Measurements from ENCODE around the gene GLRA1.
"Not testable (repeated sequence)": the region's sequence is repeated elsewhere in the genome, so short reads cannot be mapped to it uniquely, and the experiment has no call there.

GLRA1 gene

DNA sequence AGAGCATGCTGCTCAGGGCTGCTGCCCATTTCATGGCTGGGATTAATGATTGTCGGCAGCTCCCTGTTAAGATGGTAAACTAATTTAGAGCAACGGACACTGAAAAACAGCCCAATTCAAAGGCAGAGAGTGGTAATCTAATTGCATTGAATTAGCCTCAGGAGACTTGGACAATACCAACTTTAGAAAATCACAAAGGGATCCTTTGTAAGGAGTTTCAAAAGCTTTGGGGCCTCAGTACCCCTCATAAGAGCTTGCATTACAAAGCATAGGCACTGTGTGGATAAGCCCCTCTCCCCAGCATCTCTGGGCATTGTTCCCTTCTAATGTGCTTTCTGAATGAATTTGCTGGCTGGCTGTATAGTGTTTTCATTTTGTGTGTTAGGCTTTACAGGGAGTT, 6.7 kb downstream of the GLRA1 start:
- DNase-seq (ENCODE audit: low read depth in 3 of 3): no peak

DNA sequence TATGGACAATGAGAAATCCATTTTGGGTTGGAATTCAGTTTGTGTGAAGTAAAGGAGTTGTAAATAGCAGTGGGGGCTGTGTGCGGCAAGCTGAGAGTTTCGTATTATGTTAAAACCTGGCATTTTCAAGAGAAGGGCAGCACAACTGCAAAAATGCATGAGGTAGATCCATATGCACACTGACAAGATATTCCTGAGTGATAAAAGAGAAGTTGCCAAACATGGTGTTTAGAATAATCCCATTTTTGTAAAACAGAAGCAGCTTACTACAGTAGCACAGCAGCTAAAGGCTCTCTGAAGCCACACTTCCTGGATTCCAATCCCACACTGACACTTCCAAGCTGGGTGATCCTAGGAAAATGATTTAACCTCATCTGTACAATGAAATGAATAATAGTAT, 11.2 kb downstream of the GLRA1 start:
- no peak for DNase-seq (ENCODE audit: low read depth in 3 of 3)

DNA sequence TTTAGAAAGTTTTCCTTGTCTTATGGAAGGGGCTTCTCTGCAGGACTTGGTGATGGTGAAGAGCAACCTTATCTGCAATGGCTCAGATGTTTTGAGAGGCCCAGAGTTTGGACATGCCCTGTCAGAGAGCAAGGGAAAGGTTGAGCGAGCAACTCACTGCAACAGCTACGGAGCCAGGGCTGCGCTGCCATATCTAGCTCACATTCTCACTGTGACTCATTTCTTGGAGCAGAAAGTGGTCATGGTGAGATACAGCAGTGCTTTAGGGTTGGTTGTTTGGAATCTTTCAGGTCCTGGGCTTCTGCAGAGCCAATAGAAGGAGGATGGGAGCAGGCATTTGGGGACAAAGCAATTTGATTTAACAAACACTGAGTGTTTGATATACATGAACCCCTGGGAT, 12.3 kb downstream of the GLRA1 start:
- no peak for DNase-seq (ENCODE audit: low read depth in 3 of 3)

DNA sequence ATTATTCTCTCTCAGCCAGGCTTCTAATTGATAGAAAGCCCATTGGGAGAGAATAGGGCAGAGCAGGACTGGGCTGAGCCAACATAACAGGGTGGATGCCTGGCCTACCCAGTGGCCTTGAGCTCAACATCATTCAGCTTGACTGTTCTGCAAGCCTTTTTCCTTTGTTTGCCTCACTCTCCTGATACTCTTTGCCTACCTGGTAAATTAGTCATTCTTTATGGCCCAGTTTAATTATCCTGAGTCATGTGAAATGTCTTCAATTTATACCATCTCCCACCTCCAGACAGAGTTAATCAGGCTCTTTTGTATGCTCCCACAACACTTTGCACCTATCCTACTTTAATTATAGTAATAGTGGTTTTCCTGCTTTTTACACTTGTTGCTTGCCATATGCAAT, 13.6 kb downstream of the GLRA1 start:
- DNase-seq (ENCODE audit: low read depth in 3 of 3): no peak

DNA sequence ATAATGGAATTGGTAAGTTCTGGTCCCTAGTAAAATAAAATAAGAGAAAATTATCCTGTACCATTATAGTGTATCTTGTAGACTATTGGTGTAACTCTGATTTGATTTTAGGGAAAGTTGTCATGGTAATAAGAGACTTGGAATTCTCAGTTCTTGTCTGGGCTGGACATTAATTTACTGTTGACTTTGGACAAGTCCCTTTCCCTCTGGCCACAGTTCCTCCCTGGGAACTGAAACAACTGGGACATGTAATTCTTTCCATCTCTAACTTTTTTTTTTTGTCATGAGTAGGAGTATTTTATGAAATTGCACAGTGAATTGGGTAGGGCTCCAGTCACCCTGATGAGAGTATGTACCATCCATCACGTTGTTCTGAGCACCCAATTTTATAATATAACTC, 15.0 kb downstream of the GLRA1 start:
- no peak for DNase-seq (ENCODE audit: low read depth in 3 of 3)

DNA sequence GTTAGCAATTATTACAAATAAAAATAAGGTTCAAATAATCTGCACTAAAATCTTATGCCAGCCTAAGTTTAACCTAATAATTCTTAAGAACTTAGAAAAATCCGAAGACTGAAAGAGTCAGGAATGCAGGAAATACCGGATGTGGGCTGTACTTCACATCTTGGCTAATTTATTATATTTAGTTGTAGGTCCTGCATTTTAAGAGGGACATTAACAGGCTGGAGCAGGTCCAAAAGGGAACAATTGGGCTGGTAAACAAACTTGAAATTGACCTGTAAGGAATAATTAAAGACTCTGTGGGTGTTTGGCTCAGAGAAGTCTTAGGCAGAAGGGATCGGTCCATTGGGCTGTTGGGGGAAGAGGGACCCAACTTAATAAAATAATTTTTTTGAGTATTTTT, 18.4 kb downstream of the GLRA1 start:
- no peak for DNase-seq (ENCODE audit: low read depth in 3 of 3)

DNA sequence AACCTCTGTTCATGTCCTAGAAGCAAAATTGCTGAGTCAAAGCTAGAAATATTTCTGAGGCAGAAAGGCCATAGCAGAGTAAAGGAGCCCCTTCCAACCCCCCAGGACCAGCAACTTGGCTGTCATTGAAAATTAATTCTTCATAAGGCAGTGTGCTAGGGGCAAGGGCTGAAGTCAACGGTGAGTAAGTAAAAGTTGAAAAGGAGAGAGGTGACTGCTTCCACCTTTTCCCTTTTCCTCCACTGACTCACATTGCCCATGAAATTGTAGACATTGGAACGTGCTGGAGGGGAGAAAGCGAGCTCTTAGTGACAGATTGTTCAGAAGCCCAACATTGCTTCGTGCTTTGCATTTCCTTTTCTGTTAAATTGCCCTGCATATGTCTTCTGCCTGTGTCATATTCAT, 19.1 kb downstream of the GLRA1 start:
- DNase-seq (ENCODE audit: low read depth in 3 of 3): no peak

DNA sequence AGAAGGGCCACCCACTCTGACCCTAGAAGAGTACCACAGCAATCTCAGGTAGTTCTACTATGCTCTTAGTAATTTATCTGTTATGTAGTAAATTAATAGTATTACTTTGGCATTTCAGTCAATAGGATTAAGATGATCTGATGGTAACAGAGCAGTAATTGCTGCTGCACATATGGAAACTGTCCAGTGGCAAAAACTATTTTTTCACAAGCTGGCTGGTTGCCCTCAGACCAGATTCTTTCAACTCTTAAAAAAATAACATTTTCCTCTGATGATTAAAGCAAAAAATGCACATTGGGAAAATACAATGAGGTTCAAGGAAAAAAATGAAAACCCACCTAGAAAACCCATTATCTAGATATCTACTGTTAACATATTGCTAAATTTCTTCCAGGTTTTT, 19.7 kb downstream of the GLRA1 start:
- no peak for DNase-seq (ENCODE audit: low read depth in 3 of 3)

DNA sequence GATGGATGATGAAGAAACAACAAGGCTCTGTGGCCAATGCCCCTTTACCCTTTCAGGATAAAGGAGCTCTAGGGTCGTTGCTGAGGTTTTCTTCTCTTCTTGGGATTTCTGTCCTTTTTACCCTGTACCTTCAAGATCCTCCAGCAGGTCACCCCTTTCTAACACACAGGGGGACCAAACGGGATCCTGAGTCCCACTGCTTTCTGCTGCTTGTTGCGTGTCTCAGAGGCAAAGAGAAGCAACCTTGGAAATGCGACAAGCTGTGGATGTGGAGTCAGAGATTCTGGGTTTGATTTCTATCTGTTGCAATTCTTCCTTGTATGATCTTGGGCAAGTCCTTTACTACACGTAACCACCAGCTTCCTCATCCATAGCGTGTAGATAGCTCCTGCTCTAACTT, 20.5 kb downstream of the GLRA1 start:
- no peak for DNase-seq (ENCODE audit: low read depth in 3 of 3)

DNA sequence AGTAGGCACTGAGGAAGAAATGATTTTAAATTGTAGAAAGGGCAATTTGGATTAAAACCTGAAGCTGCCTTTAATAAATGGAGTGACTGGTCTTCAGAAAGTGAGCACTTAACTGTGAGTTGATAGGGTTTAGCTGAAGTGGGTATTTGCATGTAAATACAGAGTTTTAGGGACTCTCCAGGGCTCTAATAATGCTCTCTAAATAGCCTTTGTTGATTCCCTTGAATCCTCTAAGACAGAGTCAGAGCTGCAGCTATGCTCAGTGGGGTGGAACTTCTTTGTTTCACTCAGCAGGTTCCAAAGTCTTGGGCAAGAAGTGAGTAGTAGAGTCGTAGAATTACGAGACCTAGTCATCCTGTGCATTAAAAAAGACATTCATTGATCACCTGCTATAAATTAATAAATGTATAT, 21.4 kb downstream of the GLRA1 start:
- DNase-seq (ENCODE audit: low read depth in 3 of 3): no peak

DNA sequence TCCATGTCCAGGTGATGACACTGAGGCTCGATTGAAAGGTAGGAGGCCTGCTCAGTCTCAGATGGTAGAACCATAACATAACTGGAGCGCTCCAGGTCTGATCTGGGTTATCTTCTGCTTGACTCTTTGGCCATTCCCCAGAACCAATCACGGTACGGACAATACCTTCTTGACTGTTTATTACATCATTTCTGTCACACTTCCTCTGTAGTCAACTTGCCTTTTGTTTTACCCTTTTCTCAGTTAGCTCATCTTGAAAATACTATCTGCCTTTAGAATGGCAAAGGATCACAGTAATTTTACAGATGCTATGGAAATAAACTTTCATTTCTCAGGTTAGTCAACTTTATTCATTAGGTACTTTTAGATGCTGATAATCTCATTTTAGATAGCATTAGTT, 22.4 kb downstream of the GLRA1 start:
- no peak for DNase-seq (ENCODE audit: low read depth in 3 of 3)

DNA sequence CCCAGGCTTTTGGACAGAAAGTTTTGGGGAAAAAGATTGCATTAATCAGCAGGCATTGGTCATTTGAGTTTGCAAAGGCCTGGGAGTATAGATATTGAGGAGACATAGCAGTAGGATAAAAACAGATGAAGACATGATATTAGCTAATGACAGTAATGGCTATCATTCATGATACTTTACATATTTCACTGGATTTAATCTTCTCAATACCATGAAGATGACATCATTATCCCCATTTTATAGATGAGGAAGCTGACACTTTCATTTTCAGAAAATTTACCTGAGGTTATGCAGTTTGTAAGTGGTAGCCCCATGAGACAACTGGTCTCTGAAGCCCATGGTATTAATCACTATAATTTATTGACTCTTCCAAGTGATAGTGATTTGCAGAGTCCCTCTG, 23.0 kb downstream of the GLRA1 start:
- DNase-seq (ENCODE audit: low read depth in 3 of 3): no peak

DNA sequence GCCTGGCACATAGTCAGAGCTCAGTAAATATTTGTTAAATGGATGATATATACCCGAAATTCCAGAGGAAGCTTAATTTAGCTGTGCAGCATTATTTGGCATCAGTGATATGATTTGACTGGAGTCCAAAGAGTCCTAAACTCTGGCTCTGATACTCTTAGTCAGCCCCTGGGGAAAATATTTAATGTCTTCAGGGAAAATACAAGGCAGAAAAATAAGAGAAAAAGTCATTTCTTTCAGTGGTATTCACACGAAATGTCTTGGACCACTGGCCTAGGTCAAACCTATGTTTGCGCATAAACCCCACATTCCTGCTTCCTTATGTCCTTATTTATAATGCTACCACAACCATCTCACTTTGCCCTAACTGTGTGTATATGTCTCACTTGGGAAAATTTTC, 23.8 kb downstream of the GLRA1 start:
- no peak for DNase-seq (ENCODE audit: low read depth in 3 of 3)

DNA sequence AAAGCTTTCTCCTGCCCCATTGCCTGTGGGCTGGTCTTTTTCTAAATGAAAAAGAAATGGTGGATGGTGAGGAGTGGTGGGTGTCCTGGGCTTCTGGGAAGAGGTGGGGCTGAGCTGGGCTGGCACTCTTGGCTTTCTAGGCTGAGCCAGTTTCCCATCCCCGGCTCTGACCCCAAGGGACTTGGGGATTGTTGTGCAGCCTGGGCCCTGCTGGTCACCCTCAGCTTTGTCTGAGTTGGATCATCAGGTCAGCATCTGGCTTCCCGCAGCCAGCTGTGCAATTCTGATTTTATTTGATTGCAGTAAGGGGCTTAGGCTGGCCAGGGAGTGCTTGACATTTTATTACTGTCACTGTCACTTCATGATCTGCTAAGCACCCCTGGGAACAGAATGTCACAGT, 25.3 kb downstream of the GLRA1 start:
- DNase-seq (ENCODE audit: low read depth in 3 of 3): no peak

DNA sequence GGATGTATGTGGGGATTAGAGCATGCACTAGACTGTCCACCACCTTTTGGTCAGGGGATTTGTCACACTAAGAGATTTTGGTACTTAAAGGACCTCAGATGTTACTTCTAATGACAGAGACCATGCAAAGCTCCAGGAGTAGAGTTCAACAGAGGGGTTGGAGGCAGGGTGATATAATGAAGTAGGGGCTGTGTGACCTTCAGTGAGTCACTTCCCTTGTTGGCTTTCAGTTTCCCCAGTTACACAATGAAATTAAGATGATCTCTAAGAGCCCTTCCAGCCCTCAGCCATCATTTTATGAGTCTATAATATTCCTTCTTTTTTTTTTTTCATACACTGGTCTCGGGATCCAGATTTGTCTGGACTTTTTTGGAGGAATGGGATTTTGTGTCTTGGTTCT, 26.8 kb downstream of the GLRA1 start:
- no peak for DNase-seq (ENCODE audit: low read depth in 3 of 3)

DNA sequence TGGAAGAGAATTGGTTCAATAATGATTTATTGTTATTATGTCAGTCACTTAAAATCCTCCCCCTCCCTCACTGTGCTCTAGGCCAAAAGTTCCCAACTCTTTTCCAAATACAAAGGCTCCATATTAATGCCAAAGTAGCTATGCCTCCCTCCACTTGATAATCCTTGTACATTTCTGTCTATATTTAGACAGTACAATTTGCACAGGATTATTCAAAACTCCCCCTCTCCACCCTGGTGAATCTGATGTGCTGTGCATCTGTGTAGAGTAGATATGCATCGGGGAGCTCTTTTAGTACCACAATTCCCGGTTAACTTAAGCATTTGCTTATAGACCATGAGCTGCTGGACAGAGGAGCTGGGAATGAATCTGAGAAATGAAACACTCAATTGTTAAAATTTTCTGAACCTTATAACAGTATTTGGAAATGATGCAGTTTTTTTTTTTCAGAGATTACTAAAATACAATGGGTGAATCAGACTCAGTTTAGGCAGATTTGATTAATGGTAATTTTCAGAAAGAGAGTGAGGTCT, 27.6 kb downstream of the GLRA1 start:
- DNase-seq (ENCODE audit: low read depth in 3 of 3): no peak

DNA sequence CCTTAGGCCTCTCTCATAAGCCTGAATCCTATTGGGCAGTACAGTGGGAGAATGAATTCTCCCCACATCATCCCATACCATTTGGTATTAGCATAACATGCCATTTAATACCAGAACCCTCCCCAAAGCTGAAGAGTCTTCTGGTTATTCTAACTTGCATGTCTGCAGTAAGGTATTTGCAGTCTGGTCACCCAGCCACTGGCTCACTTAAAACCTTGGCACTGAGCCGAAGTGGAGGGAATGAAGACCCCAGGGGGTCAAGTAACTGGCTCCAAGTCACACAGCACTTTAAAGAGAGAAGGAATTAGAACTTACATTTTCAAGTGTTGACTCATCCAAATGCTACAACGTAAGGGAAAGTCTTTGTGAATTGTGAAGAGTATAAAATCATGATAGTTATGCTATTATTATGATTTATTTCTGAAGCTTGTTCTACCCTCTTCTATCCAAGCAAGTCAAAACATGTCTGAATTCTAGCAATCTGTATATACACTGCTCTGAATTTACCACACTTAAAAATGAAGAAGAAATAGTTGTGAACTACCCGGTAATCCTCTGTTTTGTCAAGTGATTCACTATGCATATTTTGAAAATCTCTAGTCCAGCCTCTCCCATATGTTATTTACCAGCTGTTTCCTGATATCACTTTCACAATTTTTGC, 28.5 kb downstream of the GLRA1 start:
- DNase-seq (ENCODE audit: low read depth in 3 of 3): no peak

DNA sequence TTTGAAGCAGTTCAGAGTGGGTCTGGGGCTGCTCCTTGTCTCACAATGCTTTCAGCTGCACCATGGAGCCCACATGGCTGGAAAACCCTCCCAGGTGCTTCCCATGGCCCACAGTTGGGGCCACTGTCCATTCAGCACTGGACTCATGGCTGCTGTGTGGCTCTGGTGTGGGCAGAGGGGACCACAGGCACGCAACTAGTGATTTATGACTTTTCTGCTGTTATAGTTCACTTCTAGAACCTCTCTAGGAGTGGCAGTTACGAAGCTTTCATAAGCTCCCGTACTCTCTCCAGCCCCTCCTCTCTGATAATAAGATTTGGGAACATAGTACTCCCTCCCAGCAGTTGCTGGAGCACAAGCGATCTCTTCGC, 29.0 kb downstream of the GLRA1 start:
- DNase-seq (ENCODE audit: low read depth in 3 of 3): no peak

DNA sequence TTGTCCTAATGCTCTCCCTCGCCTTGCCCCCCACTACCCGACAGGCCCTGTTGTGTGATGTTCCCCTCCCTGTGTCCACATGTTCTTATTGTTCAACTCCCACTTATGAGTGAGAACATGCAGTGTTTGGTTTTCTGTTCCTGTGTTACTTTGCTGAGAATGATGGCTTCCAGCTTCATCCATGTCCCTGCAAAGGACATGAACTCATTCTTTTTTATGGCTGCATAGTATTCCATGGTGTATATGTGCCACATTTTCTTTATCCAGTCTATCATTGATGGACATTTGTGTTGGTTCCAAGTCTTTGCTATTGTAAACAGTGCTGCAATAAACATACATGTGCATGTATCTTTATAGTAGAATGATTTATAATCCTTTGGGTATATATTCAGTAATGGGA, 31.2 kb downstream of the GLRA1 start:
- DNase-seq (ENCODE audit: low read depth in 3 of 3): not testable (repeated sequence)

DNA sequence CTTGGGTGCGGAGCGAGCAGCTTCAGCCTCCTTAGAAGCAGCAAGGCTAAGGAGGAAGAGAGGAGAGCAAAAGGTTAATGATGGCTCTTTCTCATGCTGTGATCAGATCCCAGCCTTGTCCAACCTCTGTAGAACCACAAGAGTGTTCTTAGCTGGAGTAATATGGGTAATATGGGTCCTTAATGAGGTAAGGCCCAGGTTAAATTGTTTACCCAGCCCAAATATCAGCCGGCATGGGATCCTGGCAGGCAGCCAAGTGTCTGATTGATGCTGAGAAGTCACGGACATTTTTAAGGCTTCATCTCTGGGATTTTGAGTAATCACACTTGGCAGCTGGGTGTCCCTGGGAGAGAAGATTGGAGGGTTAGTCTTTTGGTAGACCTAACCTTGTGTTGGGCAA, 32.3 kb downstream of the GLRA1 start:
- no peak for DNase-seq (ENCODE audit: low read depth in 3 of 3)

DNA sequence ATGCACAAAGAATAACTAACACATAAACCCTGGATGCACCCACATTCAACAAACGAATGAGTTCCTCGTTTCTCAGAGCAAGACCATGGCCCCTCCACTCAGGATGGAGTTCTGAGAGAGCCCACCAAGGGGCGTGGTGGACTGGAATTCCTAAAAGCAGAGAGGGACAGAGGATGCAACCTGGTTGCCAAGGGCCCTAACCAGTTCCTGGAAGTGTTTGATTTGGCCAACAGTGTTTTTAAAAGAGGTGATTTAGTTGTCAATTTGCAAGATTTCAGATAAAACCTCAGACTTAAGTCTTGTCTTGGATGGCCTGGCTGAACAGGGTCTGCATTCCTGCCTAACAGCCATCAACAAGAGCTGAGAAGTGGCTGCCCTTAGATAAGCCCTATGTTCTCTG, 34.4 kb downstream of the GLRA1 start:
- no peak for DNase-seq (ENCODE audit: low read depth in 3 of 3)

DNA sequence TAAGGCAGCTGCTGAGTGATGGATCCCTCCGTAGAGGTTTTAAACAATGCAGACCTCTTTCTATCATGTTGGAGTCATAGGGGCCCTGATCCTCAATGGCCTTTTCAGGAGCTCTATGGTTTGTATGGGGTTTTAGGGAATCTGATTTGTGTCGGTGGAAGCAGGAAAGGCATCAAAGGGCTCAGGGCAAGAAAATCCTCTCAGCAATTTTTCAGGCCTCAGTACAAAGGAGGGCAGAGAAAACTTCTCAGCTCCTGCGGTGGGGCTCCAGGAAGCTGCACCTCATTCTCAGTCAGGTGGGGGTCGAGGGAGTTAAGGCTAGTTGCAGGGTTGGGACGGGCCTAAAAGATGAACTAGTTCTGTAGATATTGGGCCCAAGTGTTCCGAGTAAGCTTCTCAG, 35.0 kb downstream of the GLRA1 start:
- DNase-seq (ENCODE audit: low read depth in 3 of 3): no peak

DNA sequence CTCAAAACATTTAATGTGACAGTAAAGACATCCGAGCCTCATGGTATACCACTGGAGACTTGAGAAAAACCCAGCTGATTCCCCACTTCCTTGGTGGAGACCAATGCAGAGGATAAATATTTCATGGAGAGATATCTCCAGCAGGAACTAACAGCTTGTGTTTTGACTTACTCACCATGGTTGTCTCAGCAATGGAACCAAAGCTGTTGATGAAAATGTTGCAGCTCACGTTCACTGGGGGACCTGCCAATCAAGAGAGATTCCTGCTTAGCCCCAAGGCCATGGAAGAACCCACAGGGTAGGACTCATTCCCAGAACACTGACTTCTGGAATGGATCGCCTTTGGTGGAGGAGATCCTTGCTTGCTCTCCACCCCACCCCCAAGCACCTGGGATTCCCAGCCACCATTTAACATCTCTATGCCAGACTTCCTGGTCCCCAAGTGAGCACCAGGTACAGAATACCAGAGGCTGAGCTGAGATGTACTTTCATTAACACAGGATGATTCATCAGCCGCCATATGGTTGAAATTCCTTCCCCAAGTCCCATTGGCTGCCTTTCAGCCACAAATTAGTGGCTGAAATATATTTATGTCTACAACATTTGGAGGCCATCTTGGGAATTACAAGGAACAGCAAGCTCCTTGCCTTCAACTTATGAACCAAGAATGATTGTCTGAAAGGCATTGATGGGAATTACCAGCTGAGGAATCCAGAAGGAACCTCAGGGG, 37.9 kb downstream of the GLRA1 start:
- no peak for DNase-seq (ENCODE audit: low read depth in 3 of 3)
